Measurements from ENCODE around the gene MFAP3.

DNA sequence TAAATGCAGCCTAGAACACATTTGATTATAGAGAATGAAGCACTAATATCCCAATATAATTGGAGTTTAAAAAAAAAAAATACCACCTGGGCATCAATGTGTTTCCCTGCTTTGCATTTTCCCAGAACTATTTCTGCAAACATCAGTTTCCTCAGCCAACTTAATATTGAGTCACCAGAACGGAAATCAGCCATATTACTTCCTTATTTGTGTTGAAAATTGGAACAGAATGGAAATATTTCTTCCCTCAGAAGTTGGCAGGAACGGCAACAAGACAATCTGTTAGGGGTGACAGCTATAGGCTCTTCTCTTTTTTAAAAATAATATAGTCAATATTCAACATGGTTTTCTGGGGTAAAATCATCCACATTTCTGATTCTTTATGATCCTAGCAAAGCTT is 4.0 kb downstream of the MFAP3 start:
- no peak for TF ChIP-seq CEBPB (IDR thresholded peaks at IDR 0.05; ENCODE audit: borderline replicate concordance, low read depth, low read length)
- TF ChIP-seq AGO1 (IDR thresholded peaks at IDR 0.05; ENCODE audit: low read depth, low read length, poor library complexity, severe bottlenecking): no peak
- no peak for TF ChIP-seq SMC3 (IDR thresholded peaks at IDR 0.05; ENCODE audit: low read length)
- TF ChIP-seq, protein P1, sequence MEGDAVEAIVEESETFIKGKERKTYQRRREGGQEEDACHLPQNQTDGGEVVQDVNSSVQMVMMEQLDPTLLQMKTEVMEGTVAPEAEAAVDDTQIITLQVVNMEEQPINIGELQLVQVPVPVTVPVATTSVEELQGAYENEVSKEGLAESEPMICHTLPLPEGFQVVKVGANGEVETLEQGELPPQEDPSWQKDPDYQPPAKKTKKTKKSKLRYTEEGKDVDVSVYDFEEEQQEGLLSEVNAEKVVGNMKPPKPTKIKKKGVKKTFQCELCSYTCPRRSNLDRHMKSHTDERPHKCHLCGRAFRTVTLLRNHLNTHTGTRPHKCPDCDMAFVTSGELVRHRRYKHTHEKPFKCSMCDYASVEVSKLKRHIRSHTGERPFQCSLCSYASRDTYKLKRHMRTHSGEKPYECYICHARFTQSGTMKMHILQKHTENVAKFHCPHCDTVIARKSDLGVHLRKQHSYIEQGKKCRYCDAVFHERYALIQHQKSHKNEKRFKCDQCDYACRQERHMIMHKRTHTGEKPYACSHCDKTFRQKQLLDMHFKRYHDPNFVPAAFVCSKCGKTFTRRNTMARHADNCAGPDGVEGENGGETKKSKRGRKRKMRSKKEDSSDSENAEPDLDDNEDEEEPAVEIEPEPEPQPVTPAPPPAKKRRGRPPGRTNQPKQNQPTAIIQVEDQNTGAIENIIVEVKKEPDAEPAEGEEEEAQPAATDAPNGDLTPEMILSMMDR (CRISPR knock-in tag; IDR thresholded peaks at IDR 0.05): no peak
- no peak for TF ChIP-seq TAF1 (CRISPR knock-in tag; IDR thresholded peaks at IDR 0.05)
